ENCODE results near the gene ZNF330.
A peak's percentile ranks its signal among the peaks of the same experiment; 100 is the strongest.

The ZNF330 gene

GRCh38 chr4:141247430-141247780 lies 26.7 kb downstream of the ZNF330 start:
- no peak for TF ChIP-seq CTCF (IDR thresholded peaks at IDR 0.05; ENCODE audit: low read depth, low read length)
- DNase-seq (ENCODE audit: extremely low read depth, low read depth) = no peak

- TF ChIP-seq CTCF (IDR thresholded peaks at IDR 0.05; ENCODE audit: low read depth, low read length) = no peak
Measured at GRCh38 chr4:141248029-141248428, 27.3 kb downstream of the ZNF330 start.

GRCh38 chr4:141248486-141248885 lies 27.8 kb downstream of the ZNF330 start:
- TF ChIP-seq CTCF (IDR thresholded peaks at IDR 0.05; ENCODE audit: low read depth, low read length) = no peak
- no peak for DNase-seq (ENCODE audit: extremely low read depth, low read depth)

More at GRCh38 chr4:141248029-141248428, 27.3 kb downstream of the ZNF330 start:
- DNase-seq (ENCODE audit: extremely low read depth, low read depth) = peak; percentile 12

- DNase-seq (ENCODE audit: extremely low read depth, low read depth) = no peak
- TF ChIP-seq CTCF (IDR thresholded peaks at IDR 0.05; ENCODE audit: low read depth, low read length) = no peak
Measured at GRCh38 chr4:141254326-141254725, 33.6 kb downstream of the ZNF330 start.

- no peak for DNase-seq (ENCODE audit: extremely low read depth, low read depth)
- TF ChIP-seq CTCF (IDR thresholded peaks at IDR 0.05; ENCODE audit: low read depth, low read length) = no peak
Measured at GRCh38 chr4:141255016-141255415, 34.3 kb downstream of the ZNF330 start.

- no peak for DNase-seq (ENCODE audit: extremely low read depth, low read depth)
- no peak for TF ChIP-seq CTCF (IDR thresholded peaks at IDR 0.05; ENCODE audit: low read depth, low read length)
Measured at GRCh38 chr4:141258558-141258957, 37.9 kb downstream of the ZNF330 start.

GRCh38 chr4:141275834-141276233 lies 55.1 kb downstream of the ZNF330 start:
- peak; percentile 24 for DNase-seq (ENCODE audit: extremely low read depth, low read depth)
- TF ChIP-seq CTCF (IDR thresholded peaks at IDR 0.05; ENCODE audit: low read depth, low read length) = no peak
